ENCODE data around the gene DKKL1. TPM values are rescaled to one million over a fixed set of nuclear protein-coding genes. Genes with fewer than 3 reads are reported as not detected.

Gene DKKL1
- total RNA-seq, 1 donor = 0.36 TPM

GRCh38 chr19:49403404-49404187, 39.9 kb downstream of the DKKL1 start:
- DNase-seq (ENCODE audit: insufficient read length, low spot score, missing footprints) = peak; percentile 61
- Histone ChIP-seq H3K4me2 (ENCODE audit: insufficient read depth, low read length) (no peak overlapping the region), H3K27ac (ENCODE audit: low read depth, low read length) (no peak overlapping the region), H3K4me1 (ENCODE audit: insufficient read depth, low read length) (no peaks in the 10 kb centered on the region), H3K27me3 (ENCODE audit: insufficient read depth, low read length) (peaks cover 5% of the 10 kb centered on the region), H3K36me3 (ENCODE audit: insufficient read depth, low read length) (no peaks in the 10 kb centered on the region), H4K20me1 (ENCODE audit: insufficient read depth, low read length) (no peaks in the 10 kb centered on the region), H3K9me3 (ENCODE audit: low read depth, low read length) (no peaks in the 10 kb centered on the region), H3K79me2 (ENCODE audit: insufficient read depth, low read length) (no peaks in the 10 kb centered on the region), H2AFZ (ENCODE audit: low read length) (no peak overlapping the region), H3K4me3 (ENCODE audit: insufficient read depth, low read length) (no peak overlapping the region)
- TF ChIP-seq CTCF (IDR thresholded peaks at IDR 0.05; ENCODE audit: extremely low read depth, low read depth, low read length) = no peak

- H3K4me3 ChIP-seq (ENCODE audit: insufficient read depth, low read length) = no peak overlapping the region
- peak; percentile 57 for DNase-seq (ENCODE audit: insufficient read length, low spot score, missing footprints)
- no peak overlapping the region for H2AFZ ChIP-seq (ENCODE audit: low read length)
- no peaks in the 10 kb centered on the region for H3K36me3 ChIP-seq (ENCODE audit: insufficient read depth, low read length)
- H3K79me2 ChIP-seq (ENCODE audit: insufficient read depth, low read length) = no peaks in the 10 kb centered on the region
- H3K27me3 ChIP-seq (ENCODE audit: insufficient read depth, low read length) = no peaks in the 10 kb centered on the region
- no peaks in the 10 kb centered on the region for H3K4me1 ChIP-seq (ENCODE audit: insufficient read depth, low read length)
- H3K9me3 ChIP-seq (ENCODE audit: low read depth, low read length) = no peaks in the 10 kb centered on the region
- no peak for TF ChIP-seq CTCF (IDR thresholded peaks at IDR 0.05; ENCODE audit: extremely low read depth, low read depth, low read length)
- no peak overlapping the region for H3K27ac ChIP-seq (ENCODE audit: low read depth, low read length)
- no peak overlapping the region for H3K4me2 ChIP-seq (ENCODE audit: insufficient read depth, low read length)
- H4K20me1 ChIP-seq (ENCODE audit: insufficient read depth, low read length) = no peaks in the 10 kb centered on the region
Measured at GRCh38 chr19:49407079-49407478, 43.4 kb downstream of the DKKL1 start.

- Histone ChIP-seq H3K9me3 (ENCODE audit: low read depth, low read length) (no peaks in the 10 kb centered on the region), H3K4me1 (ENCODE audit: insufficient read depth, low read length) (no peaks in the 10 kb centered on the region), H3K4me2 (ENCODE audit: insufficient read depth, low read length) (no peak overlapping the region), H2AFZ (ENCODE audit: low read length) (no peak overlapping the region), H3K27ac (ENCODE audit: low read depth, low read length) (no peak overlapping the region), H3K36me3 (ENCODE audit: insufficient read depth, low read length) (no peaks in the 10 kb centered on the region), H3K79me2 (ENCODE audit: insufficient read depth, low read length) (no peaks in the 10 kb centered on the region), H3K4me3 (ENCODE audit: insufficient read depth, low read length) (no peak overlapping the region), H3K27me3 (ENCODE audit: insufficient read depth, low read length) (no peaks in the 10 kb centered on the region), H4K20me1 (ENCODE audit: insufficient read depth, low read length) (no peaks in the 10 kb centered on the region)
- DNase-seq (ENCODE audit: insufficient read length, low spot score, missing footprints) = no peak
- TF ChIP-seq CTCF (IDR thresholded peaks at IDR 0.05; ENCODE audit: extremely low read depth, low read depth, low read length) = no peak
Measured at GRCh38 chr19:49407482-49408015, 43.9 kb downstream of the DKKL1 start.

- no peak overlapping the region for H2AFZ ChIP-seq (ENCODE audit: low read length)
- DNase-seq (ENCODE audit: insufficient read length, low spot score, missing footprints) = peak; percentile 63
Measured at GRCh38 chr19:49408816-49409440, 45.3 kb downstream of the DKKL1 start.

More at GRCh38 chr19:49408816-49409440, 45.3 kb downstream of the DKKL1 start:
- Histone ChIP-seq H3K4me3 (ENCODE audit: insufficient read depth, low read length) (no peak overlapping the region), H4K20me1 (ENCODE audit: insufficient read depth, low read length) (no peaks in the 10 kb centered on the region), H3K36me3 (ENCODE audit: insufficient read depth, low read length) (no peaks in the 10 kb centered on the region), H3K27me3 (ENCODE audit: insufficient read depth, low read length) (no peaks in the 10 kb centered on the region), H3K9me3 (ENCODE audit: low read depth, low read length) (no peaks in the 10 kb centered on the region), H3K79me2 (ENCODE audit: insufficient read depth, low read length) (no peaks in the 10 kb centered on the region), H3K4me1 (ENCODE audit: insufficient read depth, low read length) (no peaks in the 10 kb centered on the region), H3K27ac (ENCODE audit: low read depth, low read length) (no peak overlapping the region), H3K4me2 (ENCODE audit: insufficient read depth, low read length) (no peak overlapping the region)
- TF ChIP-seq CTCF (IDR thresholded peaks at IDR 0.05; ENCODE audit: extremely low read depth, low read depth, low read length) = no peak
